ENCODE data around the gene KIF3A. TPM values are rescaled to one million over a fixed set of nuclear protein-coding genes. Genes with fewer than 3 reads are reported as not detected.

KIF3A gene
- total RNA-seq, 6 experiments from 2014 or later: 1.3 to 4.2 (median 2.1) TPM

DNA sequence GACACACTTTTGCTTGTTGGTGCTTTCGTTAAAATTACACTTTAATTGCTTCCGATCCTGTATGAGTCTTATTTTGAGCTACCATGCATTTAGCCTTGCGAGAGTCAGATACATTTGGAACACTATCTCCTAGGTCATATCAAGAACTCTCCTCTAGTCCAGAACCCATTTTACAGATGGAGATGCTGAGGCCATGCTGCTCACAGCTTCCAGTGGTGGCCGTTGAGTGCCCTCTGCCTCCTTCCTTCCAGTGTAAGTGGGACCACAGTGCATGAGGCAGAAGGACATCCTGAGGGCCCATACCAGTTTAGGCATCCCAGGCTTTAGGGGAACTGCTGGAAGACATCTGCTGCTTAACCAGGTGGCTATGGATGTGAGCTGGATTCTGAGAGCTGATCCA lies 16.8 kb upstream of the KIF3A start:
- H3K27ac ChIP-seq: no peak overlapping the region
- H3K9me3 ChIP-seq: no peaks in the 10 kb centered on the region
- DNase-seq (no peak), ATAC-seq (no peak)
- H3K36me3 ChIP-seq: peaks cover 0 to 5% (median 0%) of the 10 kb centered on the region in 4 donors
- H3K4me1 ChIP-seq: no peaks in the 10 kb centered on the region
- intact Hi-C loops (cut with DNase I): loop anchor here in 1 of 2 donors (10.0 kb wide), 1 partner anchor 61 kb away; the partner anchor contains the start of gene SOWAHA
- no peaks in the 10 kb centered on the region for H3K27me3 ChIP-seq
- 87% methylated on average over 3 of the region's 4 CpGs for WGBS (ENCODE audit: insufficient coverage, low coverage, low lambda C conversion rate, missing lambda C conversion rate)
- no peak overlapping the region for H3K4me3 ChIP-seq
- no peak for TF ChIP-seq POLR2A (IDR thresholded peaks at IDR 0.05)
- TF ChIP-seq, protein P1, sequence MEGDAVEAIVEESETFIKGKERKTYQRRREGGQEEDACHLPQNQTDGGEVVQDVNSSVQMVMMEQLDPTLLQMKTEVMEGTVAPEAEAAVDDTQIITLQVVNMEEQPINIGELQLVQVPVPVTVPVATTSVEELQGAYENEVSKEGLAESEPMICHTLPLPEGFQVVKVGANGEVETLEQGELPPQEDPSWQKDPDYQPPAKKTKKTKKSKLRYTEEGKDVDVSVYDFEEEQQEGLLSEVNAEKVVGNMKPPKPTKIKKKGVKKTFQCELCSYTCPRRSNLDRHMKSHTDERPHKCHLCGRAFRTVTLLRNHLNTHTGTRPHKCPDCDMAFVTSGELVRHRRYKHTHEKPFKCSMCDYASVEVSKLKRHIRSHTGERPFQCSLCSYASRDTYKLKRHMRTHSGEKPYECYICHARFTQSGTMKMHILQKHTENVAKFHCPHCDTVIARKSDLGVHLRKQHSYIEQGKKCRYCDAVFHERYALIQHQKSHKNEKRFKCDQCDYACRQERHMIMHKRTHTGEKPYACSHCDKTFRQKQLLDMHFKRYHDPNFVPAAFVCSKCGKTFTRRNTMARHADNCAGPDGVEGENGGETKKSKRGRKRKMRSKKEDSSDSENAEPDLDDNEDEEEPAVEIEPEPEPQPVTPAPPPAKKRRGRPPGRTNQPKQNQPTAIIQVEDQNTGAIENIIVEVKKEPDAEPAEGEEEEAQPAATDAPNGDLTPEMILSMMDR (IDR thresholded peaks at IDR 0.05): no peak

DNA sequence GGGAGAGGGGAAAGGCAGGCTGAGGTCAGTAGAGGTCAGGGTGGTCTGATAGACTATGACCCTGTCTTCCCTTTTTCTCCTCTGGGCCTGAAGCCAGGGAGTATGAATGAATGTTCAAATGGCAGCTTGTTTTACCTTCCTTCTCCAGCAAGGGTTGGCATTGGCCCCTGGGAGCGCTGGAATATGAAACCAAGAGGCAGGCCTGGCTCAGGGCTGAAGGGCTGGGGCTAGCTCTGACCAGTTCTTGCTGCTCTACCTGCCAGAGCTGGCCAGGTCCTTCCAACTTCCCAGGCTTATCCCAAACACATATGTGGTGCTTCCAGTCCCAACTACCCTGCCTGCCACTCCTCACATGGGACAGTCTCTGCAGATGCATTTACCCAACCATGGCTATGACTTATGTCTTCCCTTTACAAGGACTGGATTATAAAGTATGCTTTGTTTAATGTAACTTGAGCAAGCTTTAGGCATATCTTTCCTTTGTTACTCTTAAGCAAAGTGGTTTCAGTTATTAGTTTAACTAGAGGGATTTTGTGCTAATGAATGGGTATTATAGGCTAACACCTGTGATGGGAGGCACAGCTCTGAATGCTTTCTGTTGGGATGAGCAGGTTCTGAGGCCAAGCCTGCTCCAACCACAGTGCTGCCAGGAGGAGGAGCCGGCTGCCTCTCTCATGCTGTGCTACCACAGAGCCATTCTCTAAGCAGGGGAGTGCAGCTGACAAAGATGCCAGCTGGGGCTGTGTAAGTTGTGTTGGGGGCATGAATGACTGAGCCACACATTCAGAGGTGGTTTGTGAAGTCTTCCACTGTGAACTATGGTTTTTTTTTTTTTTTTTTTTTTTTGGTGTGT lies 16.0 kb upstream of the KIF3A start:
- Histone ChIP-seq H3K4me3 (no peak overlapping the region), H3K27me3 (no peaks in the 10 kb centered on the region), H3K36me3 (peaks cover 0 to 2% (median 0%) of the 10 kb centered on the region in 4 donors), H3K27ac (no peak overlapping the region), H3K4me1 (no peaks in the 10 kb centered on the region), H3K9me3 (no peaks in the 10 kb centered on the region)
- WGBS (ENCODE audit: insufficient coverage, low coverage, low lambda C conversion rate, missing lambda C conversion rate): 40% methylated on average over 1 of the region's 2 CpGs
- TF ChIP-seq, protein P1 (IDR thresholded peaks at IDR 0.05): peak in 2 of 4 donors; percentile 8 to 9
- no peak for TF ChIP-seq POLR2A (IDR thresholded peaks at IDR 0.05)
- no peak for DNase-seq
- intact Hi-C loops (cut with DNase I): loop anchor here in 1 of 2 donors (10.0 kb wide), 1 partner anchor 61 kb away; the partner anchor contains the start of gene SOWAHA
- peak; percentile 40 to 63 (median 44) for ATAC-seq

DNA sequence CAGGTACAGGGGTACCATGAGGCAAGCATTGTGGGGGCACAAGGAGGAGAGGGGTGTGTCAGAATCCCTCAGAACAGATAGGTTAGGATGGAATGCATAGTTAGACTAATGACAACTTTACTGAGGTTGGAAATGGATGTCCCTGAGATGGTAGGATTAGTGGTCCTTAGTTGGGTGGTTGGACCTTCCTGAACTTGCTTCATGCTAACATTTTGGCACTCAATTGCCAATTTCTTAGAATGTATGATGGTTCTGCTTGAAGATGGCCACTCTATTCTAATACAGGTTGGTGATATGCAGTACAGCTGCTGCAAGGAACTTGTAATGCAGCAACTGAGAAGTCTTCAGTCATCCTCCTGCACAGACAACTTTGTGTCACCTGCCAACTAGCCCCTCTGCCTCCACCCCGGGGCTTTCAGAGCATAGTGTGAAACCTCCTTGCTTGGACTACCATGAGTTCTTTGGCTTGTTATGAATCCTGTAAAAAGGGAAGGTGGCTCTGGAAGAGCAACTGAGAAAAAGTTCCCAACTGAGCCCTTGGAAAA lies 15.3 kb upstream of the KIF3A start:
- no peak overlapping the region for H3K27ac ChIP-seq
- no peaks in the 10 kb centered on the region for H3K9me3 ChIP-seq
- 90% methylated on average over 1 of the region's 1 CpG for WGBS (ENCODE audit: insufficient coverage, low coverage, low lambda C conversion rate, missing lambda C conversion rate)
- DNase-seq (no peak), ATAC-seq (no peak)
- peaks cover 0 to 6% of the 10 kb centered on the region in 2 donors for H3K27me3 ChIP-seq
- intact Hi-C loops (cut with DNase I): loop anchor here in 1 of 2 donors (10.0 kb wide), 1 partner anchor 62 kb away; the partner anchor contains the start of gene SOWAHA
- H3K4me1 ChIP-seq: no peaks in the 10 kb centered on the region
- TF ChIP-seq, protein P1 (IDR thresholded peaks at IDR 0.05): no peak
- no peak for TF ChIP-seq POLR2A (IDR thresholded peaks at IDR 0.05)
- no peak overlapping the region for H3K4me3 ChIP-seq
- no peaks in the 10 kb centered on the region for H3K36me3 ChIP-seq

DNA sequence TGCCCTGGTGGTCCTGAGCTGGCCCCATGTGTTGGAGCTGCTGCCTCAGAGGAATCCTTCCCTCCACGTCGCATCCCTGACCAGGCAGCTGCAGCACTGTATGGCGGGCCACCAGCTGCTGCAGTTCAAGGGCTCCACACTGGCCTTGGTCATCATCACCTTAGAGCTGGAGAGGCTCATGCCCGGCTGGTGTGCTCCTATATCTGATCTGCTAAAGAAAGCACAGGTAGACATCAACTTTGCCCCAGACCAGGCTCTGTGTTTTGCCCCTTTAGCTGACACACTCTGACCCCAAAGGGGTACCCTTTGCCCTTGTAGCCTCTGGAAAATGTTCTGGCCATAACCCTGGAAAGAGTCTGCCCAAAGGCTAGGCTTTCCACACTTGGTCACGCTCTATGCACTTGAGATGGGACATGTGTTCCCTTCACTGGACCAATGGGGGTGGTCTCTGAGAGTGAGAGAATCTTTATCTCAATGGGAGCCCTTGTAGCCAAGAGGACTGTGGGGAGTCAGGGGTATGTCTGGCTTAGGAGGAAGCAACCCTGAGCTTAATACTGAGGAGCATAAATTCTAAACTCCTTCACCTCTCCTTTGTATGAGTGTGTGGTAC lies 14.7 kb upstream of the KIF3A start:
- H3K4me1 ChIP-seq: peaks cover 0 to 2% (median 0%) of the 10 kb centered on the region in 4 donors
- TF ChIP-seq, protein P1 (IDR thresholded peaks at IDR 0.05): no peak
- TF ChIP-seq POLR2A (IDR thresholded peaks at IDR 0.05): no peak
- DNase-seq (no peak), ATAC-seq (no peak)
- WGBS (ENCODE audit: insufficient coverage, low coverage, low lambda C conversion rate, missing lambda C conversion rate): 94% methylated on average over 2 of the region's 5 CpGs
- no peaks in the 10 kb centered on the region for H3K36me3 ChIP-seq
- no peak overlapping the region for H3K4me3 ChIP-seq
- H3K27ac ChIP-seq: no peak overlapping the region
- intact Hi-C loops (cut with DNase I): loop anchor here in 1 of 2 donors (10.0 kb wide), 1 partner anchor 63 kb away; the partner anchor contains the start of gene SOWAHA
- peaks cover 0 to 11% of the 10 kb centered on the region in 2 donors for H3K27me3 ChIP-seq
- no peaks in the 10 kb centered on the region for H3K9me3 ChIP-seq
